Activated CD4-positive, alpha-beta memory T cell treated with anti-CD3 and anti-CD28 coated beads, Interleukin-2, amount 10 ng/mL, durations not matched to agents 7 days and 5 days (primary cell): Measurements from ENCODE around the gene PALLD. TPM values are rescaled to one million over a fixed set of nuclear protein-coding genes. Genes with fewer than 3 reads are reported as not detected.
"Not testable (repeated sequence)": the region's sequence is repeated elsewhere in the genome, so short reads cannot be mapped to it uniquely, and the experiment has no call there.

ENCODE experiments used
- CTCF ChIA-PET: fragments of 350-600 bp; sonication (Branson Sonifier 250); formaldehyde crosslinking; loops from one replicate; lab custom pipeline; 2021; ENCODE audit warnings: antibody characterized with exemption, inconsistent platforms; lab: Charles Lee
- POLR2A ChIA-PET: fragments of 350-600 bp; sonication (Branson Sonifier 250); formaldehyde crosslinking; loops from one replicate; lab custom pipeline; 2021; ENCODE audit warnings: antibody characterized with exemption; lab: Charles Lee
- DNase-seq: peaks from one replicate; pipeline ENCODE4 v3.0.0-alpha.2; 2020
- H3K27ac Mint-ChIP-seq: one replicate; pipeline ENCODE4 v1.8.0; 2021; ENCODE audit warnings: mild to moderate bottlenecking, mixed read lengths
- H3K27me3 Mint-ChIP-seq: one replicate; pipeline ENCODE4 v1.8.0; 2021; ENCODE audit warnings: mixed read lengths
- H3K36me3 Mint-ChIP-seq: one replicate; pipeline ENCODE4 v1.8.0; 2021; ENCODE audit warnings: low read depth, mixed read lengths
- H3K4me1 Mint-ChIP-seq: one replicate; pipeline ENCODE4 v1.8.0; 2021; ENCODE audit warnings: mixed read lengths
- H3K4me3 Mint-ChIP-seq: one replicate; pipeline ENCODE4 v1.8.0; 2021; ENCODE audit warnings: mild to moderate bottlenecking, mixed read lengths
- H3K9me3 Mint-ChIP-seq: one replicate; pipeline ENCODE4 v1.8.0; 2021; ENCODE audit warnings: mixed read lengths
- total RNA-seq, 2 experiments: library from RNA; stranded (reverse); gene quantifications; one replicate each; pipeline ENCODE4 v1.2.3, GENCODE V29; 2021

Gene PALLD
- total RNA-seq, 2 experiments from 2014 or later = 5.4 to 5.8 TPM

- DNase-seq = no peak
- Mint-ChIP-seq H3K9me3 (no peaks in the 10 kb centered on the region), H3K4me1 (no peaks in the 10 kb centered on the region), H3K36me3 (no peaks in the 10 kb centered on the region), H3K27ac (no peak overlapping the region), H3K27me3 (peaks cover 15% of the 10 kb centered on the region), H3K4me3 (no peak overlapping the region)
- POLR2A ChIA-PET = no interaction called here
- CTCF ChIA-PET = no interaction called here
Observed at GRCh38 chr4:168787801-168788595, 291.1 kb downstream of the PALLD start.

DNA sequence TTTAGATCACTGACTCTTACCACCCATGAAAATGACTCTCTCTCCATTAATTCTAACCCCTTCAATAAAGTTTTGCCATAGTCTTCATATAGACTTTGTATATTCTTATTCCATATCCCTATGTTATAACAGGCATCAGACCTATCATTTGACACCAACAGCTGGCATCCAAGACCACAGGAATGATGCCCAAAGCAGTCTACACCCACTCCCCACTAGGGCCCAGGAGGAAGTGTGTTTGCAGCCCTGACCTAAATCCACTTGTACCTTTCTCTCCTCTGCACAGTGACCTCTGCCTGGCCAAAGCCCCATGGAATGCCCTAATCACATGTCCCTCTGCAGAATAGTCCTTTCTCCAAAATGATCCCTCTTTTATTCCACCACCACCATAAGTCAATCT, 294.0 kb downstream of the PALLD start:
- ChIA-PET POLR2A (no interaction called here), CTCF (no interaction called here)
- no peaks in the 10 kb centered on the region for H3K9me3 Mint-ChIP-seq
- H3K36me3 Mint-ChIP-seq = no peaks in the 10 kb centered on the region
- H3K4me3 Mint-ChIP-seq = no peak overlapping the region
- DNase-seq = no peak
- no peaks in the 10 kb centered on the region for H3K4me1 Mint-ChIP-seq
- no peak overlapping the region for H3K27ac Mint-ChIP-seq
- peaks cover 4% of the 10 kb centered on the region for H3K27me3 Mint-ChIP-seq

GRCh38 chr4:168791376-168791775, 294.5 kb downstream of the PALLD start:
- POLR2A ChIA-PET = no interaction called here
- peaks cover 4% of the 10 kb centered on the region for H3K27me3 Mint-ChIP-seq
- DNase-seq = no peak
- CTCF ChIA-PET = no interaction called here
- no peak overlapping the region for H3K4me3 Mint-ChIP-seq
- no peaks in the 10 kb centered on the region for H3K4me1 Mint-ChIP-seq
- no peaks in the 10 kb centered on the region for H3K9me3 Mint-ChIP-seq
- no peaks in the 10 kb centered on the region for H3K36me3 Mint-ChIP-seq
- no peak overlapping the region for H3K27ac Mint-ChIP-seq

DNA sequence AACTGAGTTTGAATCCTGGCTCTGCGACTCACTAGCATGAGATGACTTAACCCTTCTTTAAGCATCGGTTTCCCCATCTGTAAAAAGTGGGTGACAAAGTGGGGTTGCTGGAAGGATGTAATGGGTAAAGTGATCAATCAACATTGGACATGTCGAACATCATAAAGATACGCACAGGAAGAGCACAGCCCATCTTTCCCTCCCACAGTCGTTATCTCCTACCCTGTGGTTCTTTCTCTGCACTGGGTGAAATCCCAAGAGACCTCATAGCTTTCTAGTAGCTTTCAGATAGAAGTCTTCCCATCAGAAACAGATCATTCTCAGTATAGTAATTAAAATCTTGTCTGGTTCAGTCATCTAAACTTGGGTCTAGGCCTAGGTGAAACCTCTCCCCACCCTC, 296.7 kb downstream of the PALLD start:
- no peaks in the 10 kb centered on the region for H3K9me3 Mint-ChIP-seq

DNA sequence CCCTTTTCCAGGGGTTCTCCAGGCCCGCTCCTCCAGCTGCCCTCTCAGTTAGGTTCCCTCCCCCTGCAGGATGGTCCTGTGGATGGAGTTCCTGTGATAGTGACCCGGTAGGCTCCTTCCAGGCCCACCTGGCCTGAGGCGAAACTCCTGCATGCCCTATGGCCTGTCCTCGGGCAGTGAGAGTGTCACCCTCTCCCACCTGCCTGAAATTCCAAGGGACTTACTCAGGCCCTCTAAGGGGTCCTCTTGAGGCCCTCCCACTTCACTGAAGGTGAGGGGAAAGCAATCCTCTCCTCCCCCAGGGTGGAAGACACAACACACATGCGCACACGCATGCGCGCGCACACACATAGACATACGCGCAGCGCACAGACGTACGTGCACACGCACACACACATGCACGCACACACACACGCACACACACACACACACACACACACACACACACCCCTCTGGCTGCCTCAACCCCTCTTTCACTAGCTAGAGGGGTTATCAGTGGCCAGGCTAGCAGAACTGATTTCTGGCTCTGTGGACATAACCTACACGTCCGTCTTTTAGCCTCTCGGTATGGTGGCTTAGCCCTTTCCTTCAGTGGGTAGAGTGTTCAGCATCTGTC, 297.3 kb downstream of the PALLD start:
- no peaks in the 10 kb centered on the region for H3K4me1 Mint-ChIP-seq
- no peak overlapping the region for H3K4me3 Mint-ChIP-seq
- DNase-seq = no peak
- H3K9me3 Mint-ChIP-seq = no peaks in the 10 kb centered on the region
- ChIA-PET CTCF (no interaction called here), POLR2A (no interaction called here)
- H3K27me3 Mint-ChIP-seq = peaks cover 7% of the 10 kb centered on the region
- H3K27ac Mint-ChIP-seq = no peak overlapping the region
- no peaks in the 10 kb centered on the region for H3K36me3 Mint-ChIP-seq

More for the DNA sequence above, 296.7 kb downstream of the PALLD start:
- Mint-ChIP-seq H3K4me1 (no peaks in the 10 kb centered on the region), H3K27ac (no peak overlapping the region), H3K36me3 (no peaks in the 10 kb centered on the region), H3K4me3 (no peak overlapping the region), H3K27me3 (peaks cover 8% of the 10 kb centered on the region)
- no peak for DNase-seq
- ChIA-PET POLR2A (no interaction called here), CTCF (no interaction called here)

- no peak overlapping the region for H3K27ac Mint-ChIP-seq
- H3K9me3 Mint-ChIP-seq = no peaks in the 10 kb centered on the region
- no peaks in the 10 kb centered on the region for H3K36me3 Mint-ChIP-seq
- CTCF ChIA-PET = no interaction called here
- H3K27me3 Mint-ChIP-seq = peaks cover 10% of the 10 kb centered on the region
- no peak for DNase-seq
- H3K4me1 Mint-ChIP-seq = no peaks in the 10 kb centered on the region
- POLR2A ChIA-PET = interaction anchor here (1.0 kb wide), 1 partner anchor 37 kb away, joined by 3 read pairs; no protein-coding TSS in a partner anchor
- no peak overlapping the region for H3K4me3 Mint-ChIP-seq
Observed at GRCh38 chr4:168794881-168795280, 298.0 kb downstream of the PALLD start.

- no peak for DNase-seq
- CTCF ChIA-PET = no interaction called here
- no peak overlapping the region for H3K27ac Mint-ChIP-seq
- no peak overlapping the region for H3K4me3 Mint-ChIP-seq
- peaks cover 10% of the 10 kb centered on the region for H3K27me3 Mint-ChIP-seq
- no peaks in the 10 kb centered on the region for H3K36me3 Mint-ChIP-seq
- POLR2A ChIA-PET = interaction anchor here (1.0 kb wide), 1 partner anchor 37 kb away, joined by 3 read pairs; no protein-coding TSS in a partner anchor
- H3K4me1 Mint-ChIP-seq = no peaks in the 10 kb centered on the region
- H3K9me3 Mint-ChIP-seq = no peaks in the 10 kb centered on the region
Observed at GRCh38 chr4:168795346-168795745, 298.5 kb downstream of the PALLD start.

- POLR2A ChIA-PET = no interaction called here
- CTCF ChIA-PET = no interaction called here
- DNase-seq = no peak
- H3K27ac Mint-ChIP-seq = no peak overlapping the region
- H3K4me1 Mint-ChIP-seq = no peaks in the 10 kb centered on the region
- H3K4me3 Mint-ChIP-seq = no peak overlapping the region
- no peaks in the 10 kb centered on the region for H3K36me3 Mint-ChIP-seq
- H3K9me3 Mint-ChIP-seq = no peaks in the 10 kb centered on the region
- H3K27me3 Mint-ChIP-seq = peaks cover 11% of the 10 kb centered on the region
Observed at GRCh38 chr4:168796362-168797106, 299.7 kb downstream of the PALLD start.

DNA sequence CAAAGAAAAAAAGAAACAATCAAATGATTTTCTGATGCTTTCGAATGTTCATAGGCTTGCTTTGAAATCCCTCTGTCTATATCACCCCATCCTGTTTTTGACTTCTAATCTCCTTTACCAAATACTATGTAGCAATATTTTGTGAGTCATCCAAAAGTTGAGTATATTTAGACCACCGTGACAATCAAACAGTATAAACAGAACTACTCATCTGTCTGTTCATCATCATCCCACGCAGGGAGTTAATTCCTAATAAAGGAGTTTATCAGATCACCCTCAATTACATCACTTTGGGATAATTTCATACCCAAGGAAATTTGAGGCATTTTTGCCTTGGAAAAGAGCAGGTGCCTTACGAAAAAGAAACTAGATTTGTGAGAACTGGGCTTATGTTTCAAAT, 300.3 kb downstream of the PALLD start:
- POLR2A ChIA-PET = no interaction called here
- no peak overlapping the region for H3K4me3 Mint-ChIP-seq
- CTCF ChIA-PET = no interaction called here
- no peaks in the 10 kb centered on the region for H3K36me3 Mint-ChIP-seq
- no peaks in the 10 kb centered on the region for H3K4me1 Mint-ChIP-seq
- peaks cover 2% of the 10 kb centered on the region for H3K9me3 Mint-ChIP-seq
- H3K27ac Mint-ChIP-seq = no peak overlapping the region
- peaks cover 17% of the 10 kb centered on the region for H3K27me3 Mint-ChIP-seq
- no peak for DNase-seq

DNA sequence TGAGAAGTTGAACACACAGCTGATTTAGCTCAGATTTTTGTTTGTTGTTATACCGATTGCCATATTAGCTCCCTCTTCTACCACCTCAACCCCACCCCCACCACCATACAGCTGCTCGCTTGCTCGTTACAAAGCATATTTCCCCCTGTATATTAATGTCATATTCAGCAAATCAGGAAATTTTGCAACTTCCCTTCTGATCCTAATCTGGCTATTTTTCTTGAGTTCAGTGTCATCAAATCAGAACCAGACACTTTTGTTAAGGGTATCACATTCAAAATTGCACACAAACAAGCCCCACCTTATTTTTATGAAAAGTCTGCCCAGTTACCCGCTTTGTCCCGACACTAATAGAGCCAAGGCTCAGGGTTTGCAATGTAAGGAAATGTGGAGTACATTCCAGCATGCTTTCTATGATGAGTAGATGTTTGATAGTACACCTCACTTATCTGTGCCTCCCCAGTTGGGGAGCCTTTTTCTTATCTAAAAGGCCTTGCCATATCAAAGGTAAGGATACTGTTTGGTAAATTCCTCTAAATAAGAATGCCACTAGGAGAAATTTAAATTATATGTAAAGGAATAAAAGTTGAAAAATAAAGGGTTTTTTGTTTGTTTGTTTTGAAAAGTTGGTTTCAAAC, 301.0 kb downstream of the PALLD start:
- H3K9me3 Mint-ChIP-seq = peaks cover 5% of the 10 kb centered on the region
- CTCF ChIA-PET = no interaction called here
- no peak overlapping the region for H3K4me3 Mint-ChIP-seq
- no peak overlapping the region for H3K27ac Mint-ChIP-seq
- H3K36me3 Mint-ChIP-seq = no peaks in the 10 kb centered on the region
- no peak for DNase-seq
- peaks cover 19% of the 10 kb centered on the region for H3K27me3 Mint-ChIP-seq
- POLR2A ChIA-PET = no interaction called here
- no peaks in the 10 kb centered on the region for H3K4me1 Mint-ChIP-seq

GRCh38 chr4:168800926-168801325, 304.1 kb downstream of the PALLD start:
- Mint-ChIP-seq H3K4me3 (no peak overlapping the region), H3K27ac (no peak overlapping the region), H3K36me3 (no peaks in the 10 kb centered on the region), H3K9me3 (peaks cover 5% of the 10 kb centered on the region), H3K4me1 (no peaks in the 10 kb centered on the region), H3K27me3 (peaks cover 19% of the 10 kb centered on the region)
- ChIA-PET POLR2A (no interaction called here), CTCF (no interaction called here)
- DNase-seq = no peak

DNA sequence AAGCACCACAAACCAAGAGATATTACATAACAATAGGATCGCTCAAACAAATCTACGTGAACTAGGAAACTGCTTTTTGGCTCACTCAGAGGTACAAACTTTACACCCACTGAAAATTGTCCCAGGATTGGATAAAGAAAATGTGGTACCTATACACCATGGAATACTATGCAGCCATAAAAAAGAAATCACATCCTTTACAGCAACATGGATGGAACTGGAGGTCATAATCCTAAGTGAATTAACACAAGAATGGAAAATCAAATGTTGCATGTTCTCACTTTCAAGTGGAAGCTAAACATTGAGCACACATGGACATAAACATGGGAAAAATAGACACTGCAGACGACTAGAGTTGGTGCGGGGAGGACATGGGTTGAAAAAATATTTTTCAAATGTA, 305.4 kb downstream of the PALLD start:
- ChIA-PET POLR2A (no interaction called here), CTCF (no interaction called here)
- Mint-ChIP-seq H3K9me3 (peaks cover 5% of the 10 kb centered on the region), H3K4me1 (no peaks in the 10 kb centered on the region), H3K4me3 (no peak overlapping the region), H3K27me3 (peaks cover 21% of the 10 kb centered on the region), H3K27ac (no peak overlapping the region), H3K36me3 (no peaks in the 10 kb centered on the region)
- DNase-seq = no peak

- peaks cover 16% of the 10 kb centered on the region for H3K27me3 Mint-ChIP-seq
- CTCF ChIA-PET = interaction anchor here (0.7 kb wide), 1 partner anchor 276 kb away, joined by 3 read pairs; no protein-coding TSS in a partner anchor
- POLR2A ChIA-PET, DNase-seq, H3K4me3 Mint-ChIP-seq, H3K9me3 Mint-ChIP-seq, H3K4me1 Mint-ChIP-seq, H3K27ac Mint-ChIP-seq, H3K36me3 Mint-ChIP-seq: not testable (repeated sequence)
Observed at GRCh38 chr4:168803052-168803451, 306.2 kb downstream of the PALLD start.
